ENCODE results near the gene MEG3. TPM values are rescaled to one million over a fixed set of nuclear protein-coding genes. Genes with fewer than 3 reads are reported as not detected.

Gene MEG3
- total RNA-seq, 2 experiments from 2014 or later: not detected

DNA sequence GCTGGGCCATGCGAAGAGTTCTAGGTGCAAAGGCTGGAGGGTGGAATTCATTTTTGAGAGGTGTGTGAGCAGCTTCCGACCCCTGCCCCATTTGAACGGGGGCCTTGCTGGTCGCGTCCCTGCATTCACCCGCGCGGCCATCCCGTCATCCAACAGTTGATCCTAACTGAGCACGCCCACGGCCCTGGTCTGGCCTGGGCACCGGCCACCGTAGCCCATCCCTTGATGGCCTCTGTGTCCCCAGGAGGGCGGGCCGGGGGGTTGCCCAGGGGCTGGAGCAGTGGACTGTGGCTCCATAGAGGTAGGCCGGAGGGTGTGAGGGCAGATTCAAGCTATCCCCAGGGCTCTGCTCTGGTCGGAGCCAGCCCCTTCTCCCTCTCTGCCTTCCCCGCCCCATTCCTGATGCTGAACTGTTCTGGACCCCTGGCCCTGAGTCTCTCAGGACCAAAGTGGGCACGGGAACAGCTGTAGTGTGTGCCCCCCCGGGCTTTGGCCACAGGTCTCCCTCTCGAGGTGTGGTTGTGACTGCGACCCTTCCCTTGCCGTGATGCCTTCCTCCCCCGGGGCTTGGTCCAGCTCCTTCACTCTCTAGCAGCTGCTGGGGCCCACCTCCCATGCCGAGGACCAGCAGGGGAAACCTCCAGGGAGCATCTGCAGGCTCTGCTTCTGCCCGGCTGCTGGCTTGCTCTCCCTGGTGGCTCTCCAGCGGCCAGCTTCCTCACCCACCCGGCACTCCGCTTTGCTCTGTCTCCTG is 9.1 kb downstream of the MEG3 start:
- Histone ChIP-seq H3K4me2 (ENCODE audit: low read length) (no peak overlapping the region), H3K9me2 (ENCODE audit: insufficient read depth, low read length) (no peaks in the 10 kb centered on the region), H3K4me1 (ENCODE audit: insufficient read depth, low read length, poor library complexity, severe bottlenecking) (no peaks in the 10 kb centered on the region), H3K4me3 (ENCODE audit: low read depth, low read length, poor library complexity, severe bottlenecking) (no peak overlapping the region), H2AFZ (ENCODE audit: low read length) (no peak overlapping the region), H3K9me3 (ENCODE audit: low read length) (no peaks in the 10 kb centered on the region), H3K79me2 (ENCODE audit: insufficient read depth, low read depth, low read length) (no peaks in the 10 kb centered on the region), H3K27ac (ENCODE audit: low read depth, low read length, poor library complexity, severe bottlenecking) (no peak overlapping the region), H3K36me3 (ENCODE audit: insufficient read depth, low read length) (no peaks in the 10 kb centered on the region), H4K20me1 (ENCODE audit: insufficient read depth, low read length) (no peaks in the 10 kb centered on the region)
- CTCF ChIA-PET (ENCODE audit: unreplicated experiment): no interaction called here
- no peak for DNase-seq (ENCODE audit: low spot score)
- no TSS peak for BruUV-seq (replicated peaks)
- intact Hi-C loops (cut with micrococcal nuclease; ENCODE audit: unreplicated experiment): no loop called here
- TF ChIP-seq CTCF (conservative IDR thresholded peaks at IDR 0.05; ENCODE audit: low read length) (no peak), EZH2phosphoT487 (IDR thresholded peaks at IDR 0.05; ENCODE audit: borderline replicate concordance, low read depth, low read length) (no peak)
- POLR2A ChIA-PET: no interaction called here

- Histone ChIP-seq H3K79me2 (ENCODE audit: insufficient read depth, low read depth, low read length) (no peaks in the 10 kb centered on the region), H3K4me3 (ENCODE audit: low read depth, low read length, poor library complexity, severe bottlenecking) (no peak overlapping the region), H3K9me3 (ENCODE audit: low read length) (no peaks in the 10 kb centered on the region), H3K9me2 (ENCODE audit: insufficient read depth, low read length) (no peaks in the 10 kb centered on the region), H4K20me1 (ENCODE audit: insufficient read depth, low read length) (no peaks in the 10 kb centered on the region), H3K27ac (ENCODE audit: low read depth, low read length, poor library complexity, severe bottlenecking) (no peak overlapping the region), H2AFZ (ENCODE audit: low read length) (no peak overlapping the region), H3K36me3 (ENCODE audit: insufficient read depth, low read length) (no peaks in the 10 kb centered on the region), H3K4me2 (ENCODE audit: low read length) (no peak overlapping the region), H3K4me1 (ENCODE audit: insufficient read depth, low read length, poor library complexity, severe bottlenecking) (no peaks in the 10 kb centered on the region)
- no peak for DNase-seq (ENCODE audit: low spot score)
- CTCF ChIA-PET (ENCODE audit: unreplicated experiment): no interaction called here
- TF ChIP-seq CTCF (conservative IDR thresholded peaks at IDR 0.05; ENCODE audit: low read length) (no peak), EZH2phosphoT487 (IDR thresholded peaks at IDR 0.05; ENCODE audit: borderline replicate concordance, low read depth, low read length) (no peak)
- intact Hi-C loops (cut with micrococcal nuclease; ENCODE audit: unreplicated experiment): no loop called here
- BruUV-seq (replicated peaks): no TSS peak
- POLR2A ChIA-PET: no interaction called here
These were observed 9.8 kb downstream of the MEG3 start for GRCh38 chr14:100835548-100836310.

DNA sequence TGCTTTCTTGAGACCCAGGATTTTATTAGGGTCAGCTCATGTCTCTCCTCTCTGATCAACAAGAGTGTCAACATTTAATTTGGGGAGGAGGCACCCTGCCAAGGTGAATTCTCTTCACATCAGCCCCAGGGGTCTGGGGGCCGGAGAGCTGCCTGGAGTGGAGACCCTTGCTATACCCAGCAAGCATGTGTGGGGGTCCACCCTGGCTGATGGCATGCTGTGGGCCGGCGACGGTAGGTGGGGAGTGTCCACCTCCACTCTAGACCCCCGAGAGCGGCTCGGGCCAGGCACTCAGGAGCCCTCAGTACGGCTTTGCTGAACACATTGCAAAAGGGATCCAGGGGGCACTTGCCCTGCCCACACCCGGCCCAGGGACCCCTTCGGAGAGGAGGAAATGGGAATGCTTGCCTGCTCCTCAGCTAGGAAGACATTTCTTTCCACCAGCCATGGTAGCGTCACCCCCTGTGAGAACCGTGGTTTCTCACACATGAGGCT is 10.4 kb downstream of the MEG3 start:
- CTCF ChIA-PET (ENCODE audit: unreplicated experiment): no interaction called here
- no TSS peak for BruUV-seq (replicated peaks)
- no peaks in the 10 kb centered on the region for H4K20me1 ChIP-seq (ENCODE audit: insufficient read depth, low read length)
- H3K36me3 ChIP-seq (ENCODE audit: insufficient read depth, low read length): no peaks in the 10 kb centered on the region
- H3K9me3 ChIP-seq (ENCODE audit: low read length): no peaks in the 10 kb centered on the region
- H3K79me2 ChIP-seq (ENCODE audit: insufficient read depth, low read depth, low read length): no peaks in the 10 kb centered on the region
- TF ChIP-seq CTCF (conservative IDR thresholded peaks at IDR 0.05; ENCODE audit: low read length) (no peak), EZH2phosphoT487 (IDR thresholded peaks at IDR 0.05; ENCODE audit: borderline replicate concordance, low read depth, low read length) (no peak)
- POLR2A ChIA-PET: no interaction called here
- no peak overlapping the region for H2AFZ ChIP-seq (ENCODE audit: low read length)
- no peak for DNase-seq (ENCODE audit: low spot score)
- H3K4me3 ChIP-seq (ENCODE audit: low read depth, low read length, poor library complexity, severe bottlenecking): no peak overlapping the region
- no peaks in the 10 kb centered on the region for H3K9me2 ChIP-seq (ENCODE audit: insufficient read depth, low read length)
- no peak overlapping the region for H3K27ac ChIP-seq (ENCODE audit: low read depth, low read length, poor library complexity, severe bottlenecking)
- intact Hi-C loops (cut with micrococcal nuclease; ENCODE audit: unreplicated experiment): no loop called here
- no peaks in the 10 kb centered on the region for H3K4me1 ChIP-seq (ENCODE audit: insufficient read depth, low read length, poor library complexity, severe bottlenecking)
- H3K4me2 ChIP-seq (ENCODE audit: low read length): no peak overlapping the region

All from OCI-LY7 (cell line).